Hair follicle dermal papilla cell (primary cell): Measurements from ENCODE around the gene ADGRB3. TPM values are rescaled to one million over a fixed set of nuclear protein-coding genes. Genes with fewer than 3 reads are reported as not detected.

Source experiments
- small RNA-seq: library from RNA; depleted of rRNA; stranded (forward); fragments of <200 nt; gene quantifications from one replicate; pipeline ENCODE3, GENCODE V24; 2012
- total RNA-seq: library from RNA; depleted of rRNA; stranded (reverse); fragments of >200 nt; gene quantifications from 2 replicates; pipeline ENCODE4 v1.2.3, GENCODE V29; 2012

ADGRB3 gene
- total RNA-seq, result 0.61 and 2.1 TPM in 2 replicates

GRCh38 chr6:68634726-68635411 lies at the start of gene ADGRB3:
Gene ADGRB3, plus strand, starts transcription at chr6:68635282. Its CDS starts 3,394 bp downstream, at chr6:68638676.

Small RNA genes lying within 50 kb of the gene (small RNA-seq; reads per million reads assigned to genes)
- gene AL606923.1, result not detected
